HepG2 (cell line): Measurements from ENCODE around the gene CRTC2. TPM values are rescaled to one million over a fixed set of nuclear protein-coding genes. Genes with fewer than 3 reads are reported as not detected.
A peak's percentile ranks its signal among the peaks of the same experiment; 100 is the strongest.

Experiments
- EED ChIP-seq: sonication (generic); formaldehyde crosslinking; IDR thresholded peaks from 2 replicates; pipeline ENCODE4 v1.5.0; 2020; ENCODE audit warnings: mild to moderate bottlenecking, missing genetic modification reagents
- GATA4 ChIP-seq: sonication (generic); IDR thresholded peaks from 2 replicates; pipeline ENCODE4 v1.6.1; 2016; ENCODE audit warnings: antibody characterized with exemption, low read depth, borderline replicate concordance
- HNF4G ChIP-seq, 2 experiments: sonication (generic) in 1 of 2; formaldehyde crosslinking in 1 of 2; IDR thresholded peaks; 2 replicates each; pipeline versions ENCODE4 v1.4.0 to v1.6.1; 2011 to 2020; ENCODE audit warnings: borderline replicate concordance in 2 of 2, low read depth in 2 of 2, mild to moderate bottlenecking in 2 of 2, low read length in 1 of 2, missing genetic modification reagents in 1 of 2, moderate library complexity in 1 of 2
- KAT7 ChIP-seq: IDR thresholded peaks from 2 replicates; pipeline ENCODE4 v1.6.1; 2018; ENCODE audit warnings: borderline replicate concordance, missing compliant biosample characterization
- KLF16 ChIP-seq, 2 experiments: sonication (generic) in 1 of 2; formaldehyde crosslinking in 1 of 2; IDR thresholded peaks; 2 replicates each; pipeline versions ENCODE4 v1.6.1 to v1.8.0; 2016 to 2023; ENCODE audit warnings: missing genetic modification reagents in 2 of 2, missing compliant biosample characterization in 1 of 2
- MBNL3 ChIP-seq: fragments of 250-450 bp; sonication (Bioruptor Pico); conservative IDR thresholded peaks from 2 replicates; pipeline ENCODE4 v1.8.0; 2022; ENCODE audit warnings: mild to moderate bottlenecking, inconsistent platforms
- NFIC ChIP-seq: IDR thresholded peaks from 2 replicates; pipeline ENCODE4 v1.6.1; 2012; ENCODE audit warnings: mild to moderate bottlenecking, low read length, inconsistent platforms
- PAXIP1 ChIP-seq: sonication (generic); formaldehyde crosslinking; conservative IDR thresholded peaks from 2 replicates; pipeline ENCODE4 v1.4.0; 2020; ENCODE audit warnings: mild to moderate bottlenecking, missing genetic modification reagents, moderate library complexity
- RFX3 ChIP-seq: IDR thresholded peaks from 2 replicates; pipeline ENCODE4 v1.6.1; 2016; ENCODE audit warnings: missing biosample characterization, missing genetic modification reagents
- ZFP41 ChIP-seq: sonication (generic); formaldehyde crosslinking; IDR thresholded peaks from 2 replicates; pipeline ENCODE4 v1.4.0; 2020; ENCODE audit warnings: mild to moderate bottlenecking, missing genetic modification reagents, borderline replicate concordance
- ZNF460 ChIP-seq: sonication (generic); formaldehyde crosslinking; IDR thresholded peaks from 2 replicates; pipeline ENCODE4 v1.5.1; 2020; ENCODE audit warnings: missing genetic modification reagents, mild to moderate bottlenecking, borderline replicate concordance
- ZNF512 ChIP-seq: sonication (generic); formaldehyde crosslinking; IDR thresholded peaks from 2 replicates; pipeline ENCODE4 v1.4.0; 2020; ENCODE audit warnings: mild to moderate bottlenecking, missing genetic modification reagents
- ZNF557 ChIP-seq: sonication (generic); formaldehyde crosslinking; IDR thresholded peaks from 2 replicates; pipeline ENCODE4 v1.4.0; 2020; ENCODE audit warnings: missing genetic modification reagents
- ZNF720 ChIP-seq: sonication (generic); formaldehyde crosslinking; IDR thresholded peaks from 2 replicates; pipeline ENCODE4 v1.4.0; 2020; ENCODE audit warnings: missing genetic modification reagents
- polyA plus RNA-seq, 8 experiments: library from polyadenylated mRNA; depleted of rRNA in 3 of 8; stranded (reverse) in 7 of 8; unstranded in 1 of 8; fragments of >200 nt; fragmentation: Illumina TruSeq in 4 of 8; extraction: Trizol in 4 of 8; gene quantifications; 2 replicates each; pipeline versions ENCODE4 v1.2.1 to v1.2.3, GENCODE V29; 2011 to 2016; ENCODE audit warnings: low read depth in 4 of 8, missing spikeins in 1 of 8, mixed read lengths in 1 of 8; ENCODE audit not compliant: insufficient read depth in 1 of 8
- total RNA-seq, 5 experiments: library from RNA; depleted of rRNA; stranded (reverse); fragments of >200 nt; fragmentation: Illumina TruSeq; extraction: Trizol; gene quantifications; 2 replicates each; pipeline ENCODE4 v1.2.3, GENCODE V29; 2016; ENCODE audit warnings: low read depth in 1 of 5
- TF ChIP-seq, protein P1 (sequence below): sonication (generic); formaldehyde crosslinking; IDR thresholded peaks from 2 replicates; pipeline ENCODE4 v1.5.1; 2020; ENCODE audit warnings: mild to moderate bottlenecking, missing genetic modification reagents, moderate library complexity
- TF ChIP-seq, protein P2 (sequence below): sonication (generic); formaldehyde crosslinking; IDR thresholded peaks from 2 replicates; pipeline ENCODE4 v1.5.0; 2020; ENCODE audit warnings: missing genetic modification reagents, mild to moderate bottlenecking, borderline replicate concordance

CRTC2 gene
- total and polyA plus RNA-seq, 2 of the 13 experiments (the other 11 are each of a cell fraction or from before 2014, with no cell fraction given): 6.1 to 26.7 TPM

GRCh38 chr1:153945795-153946621 is 12.4 kb downstream of the CRTC2 start (continued):
- TF ChIP-seq PAXIP1 (CRISPR knock-in tag): no peak
- 0 out of 4 replicates have a peak, but pooled peaks of 1 of the 2 experiments have one; percentile 9 for TF ChIP-seq KLF16 (CRISPR knock-in tag; IDR thresholded peaks at IDR 0.05)
- TF ChIP-seq HNF4G (IDR thresholded peaks at IDR 0.05; ENCODE audit: borderline replicate concordance, low read depth, low read length): peak; percentile 5
- no peak for TF ChIP-seq HNF4G (CRISPR knock-in tag; IDR thresholded peaks at IDR 0.05; ENCODE audit: borderline replicate concordance, low read depth)
- TF ChIP-seq NFIC: no peak
- TF ChIP-seq GATA4: no peak
- no peak for TF ChIP-seq ZNF512 (CRISPR knock-in tag)
- TF ChIP-seq ZNF720 (CRISPR knock-in tag): no peak
- TF ChIP-seq, protein P1, sequence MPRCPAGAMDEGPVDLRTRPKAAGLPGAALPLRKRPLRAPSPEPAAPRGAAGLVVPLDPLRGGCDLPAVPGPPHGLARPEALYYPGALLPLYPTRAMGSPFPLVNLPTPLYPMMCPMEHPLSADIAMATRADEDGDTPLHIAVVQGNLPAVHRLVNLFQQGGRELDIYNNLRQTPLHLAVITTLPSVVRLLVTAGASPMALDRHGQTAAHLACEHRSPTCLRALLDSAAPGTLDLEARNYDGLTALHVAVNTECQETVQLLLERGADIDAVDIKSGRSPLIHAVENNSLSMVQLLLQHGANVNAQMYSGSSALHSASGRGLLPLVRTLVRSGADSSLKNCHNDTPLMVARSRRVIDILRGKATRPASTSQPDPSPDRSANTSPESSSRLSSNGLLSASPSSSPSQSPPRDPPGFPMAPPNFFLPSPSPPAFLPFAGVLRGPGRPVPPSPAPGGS (CRISPR knock-in tag): no peak; the same call in none of the 2 replicates
- TF ChIP-seq ZFP41 (CRISPR knock-in tag): 0 out of 2 replicates have a peak, but pooled peaks have one; percentile 60
- TF ChIP-seq RFX3 (CRISPR knock-in tag): no peak
- no peak; the same call in 1 of the 2 replicates for TF ChIP-seq KAT7 (CRISPR knock-in tag)
- 0 out of 2 replicates have a peak, but pooled peaks have one; percentile 22 for TF ChIP-seq EED (CRISPR knock-in tag)
- no peak for TF ChIP-seq MBNL3
- TF ChIP-seq ZNF460 (CRISPR knock-in tag): no peak
- TF ChIP-seq, protein P2, sequence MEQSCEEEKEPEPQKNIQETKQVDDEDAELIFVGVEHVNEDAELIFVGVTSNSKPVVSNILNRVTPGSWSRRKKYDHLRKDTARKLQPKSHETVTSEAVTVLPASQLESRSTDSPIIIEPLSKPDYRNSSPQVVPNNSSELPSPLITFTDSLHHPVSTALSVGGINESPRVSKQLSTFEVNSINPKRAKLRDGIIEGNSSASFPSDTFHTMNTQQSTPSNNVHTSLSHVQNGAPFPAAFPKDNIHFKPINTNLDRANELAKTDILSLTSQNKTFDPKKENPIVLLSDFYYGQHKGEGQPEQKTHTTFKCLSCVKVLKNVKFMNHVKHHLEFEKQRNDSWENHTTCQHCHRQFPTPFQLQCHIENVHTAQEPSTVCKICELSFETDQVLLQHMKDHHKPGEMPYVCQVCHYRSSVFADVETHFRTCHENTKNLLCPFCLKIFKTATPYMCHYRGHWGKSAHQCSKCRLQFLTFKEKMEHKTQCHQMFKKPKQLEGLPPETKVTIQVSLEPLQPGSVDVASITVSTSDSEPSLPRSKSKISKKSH: no peak
- no peak for TF ChIP-seq ZNF557 (CRISPR knock-in tag)
